GM21447 (cell line): ENCODE data around the gene MYL7.

Experiments
- ATAC-seq: cut with Tn5 transposase; IDR thresholded peaks from one replicate; pipeline ENCODE4 v1.9.1; 2021; ENCODE audit not compliant: unreplicated experiment

Gene MYL7

DNA sequence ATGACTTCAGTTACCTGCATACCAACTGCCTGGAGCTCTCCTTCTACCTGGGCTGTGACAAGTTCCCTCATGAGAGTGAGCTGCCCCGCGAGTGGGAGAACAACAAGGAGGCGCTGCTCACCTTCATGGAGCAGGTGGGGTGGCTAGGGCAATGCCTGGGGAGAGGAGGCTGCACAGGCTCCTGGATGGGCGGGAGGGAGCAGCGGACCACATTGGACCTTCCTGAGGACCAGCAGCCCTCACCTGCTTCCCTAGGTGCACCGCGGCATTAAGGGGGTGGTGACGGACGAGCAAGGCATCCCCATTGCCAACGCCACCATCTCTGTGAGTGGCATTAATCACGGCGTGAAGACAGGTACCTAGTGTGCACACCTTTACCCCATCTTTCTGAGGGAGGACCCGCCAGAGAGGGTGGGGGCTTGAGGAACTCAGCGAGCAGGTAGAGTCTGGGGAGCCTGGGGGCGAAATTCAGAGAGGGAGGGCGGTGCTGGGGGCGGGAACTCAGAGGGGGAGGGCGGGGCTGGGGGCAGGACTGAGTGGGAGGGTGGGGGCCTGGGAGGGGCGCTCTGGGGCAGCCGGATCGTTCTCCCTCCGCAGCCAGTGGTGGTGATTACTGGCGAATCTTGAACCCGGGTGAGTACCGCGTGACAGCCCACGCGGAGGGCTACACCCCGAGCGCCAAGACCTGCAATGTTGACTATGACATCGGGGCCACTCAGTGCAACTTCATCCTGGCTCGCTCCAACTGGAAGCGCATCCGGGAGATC lies 28.0 kb downstream of the MYL7 start:
- no peak for ATAC-seq

DNA sequence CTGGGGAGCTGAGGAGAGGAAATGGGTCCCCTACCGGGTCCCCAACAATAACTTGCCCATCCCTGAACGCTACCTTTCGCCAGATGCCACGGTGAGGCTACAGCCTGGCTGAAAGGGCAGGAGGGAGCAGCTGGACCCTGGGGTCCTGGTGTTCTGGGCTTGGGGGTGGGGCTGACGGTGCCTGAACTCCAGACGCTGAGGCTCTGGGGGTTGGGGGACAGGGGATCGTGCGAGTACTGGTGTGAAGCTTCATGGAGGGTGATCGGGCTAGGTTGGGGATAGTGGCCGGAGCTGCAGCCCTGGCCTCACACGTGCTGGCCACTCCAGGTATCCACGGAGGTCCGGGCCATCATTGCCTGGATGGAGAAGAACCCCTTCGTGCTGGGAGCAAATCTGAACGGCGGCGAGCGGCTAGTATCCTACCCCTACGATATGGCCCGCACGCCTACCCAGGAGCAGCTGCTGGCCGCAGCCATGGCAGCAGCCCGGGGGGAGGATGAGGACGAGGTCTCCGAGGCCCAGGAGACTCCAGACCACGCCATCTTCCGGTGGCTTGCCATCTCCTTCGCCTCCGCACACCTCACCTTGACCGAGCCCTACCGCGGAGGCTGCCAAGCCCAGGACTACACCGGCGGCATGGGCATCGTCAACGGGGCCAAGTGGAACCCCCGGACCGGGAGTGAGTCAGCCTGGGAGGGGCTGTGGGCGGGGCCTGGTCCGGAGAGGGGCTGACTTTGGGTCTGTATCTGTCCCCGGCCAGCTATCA lies 28.7 kb downstream of the MYL7 start:
- no peak for ATAC-seq

DNA sequence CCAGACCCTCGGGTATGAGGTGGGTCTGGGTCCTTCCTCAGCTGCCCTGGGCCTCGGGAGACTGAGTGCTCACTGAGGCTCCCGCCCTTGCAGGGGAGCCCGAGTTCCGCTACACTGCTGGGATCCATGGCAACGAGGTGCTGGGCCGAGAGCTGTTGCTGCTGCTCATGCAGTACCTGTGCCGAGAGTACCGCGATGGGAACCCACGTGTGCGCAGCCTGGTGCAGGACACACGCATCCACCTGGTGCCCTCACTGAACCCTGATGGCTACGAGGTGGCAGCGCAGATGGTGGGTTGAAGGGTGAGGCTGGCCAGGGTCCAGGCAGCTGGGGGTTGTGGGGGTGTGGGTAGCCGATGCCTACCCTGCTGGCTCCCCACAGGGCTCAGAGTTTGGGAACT lies 29.4 kb downstream of the MYL7 start:
- ATAC-seq, result no peak

DNA sequence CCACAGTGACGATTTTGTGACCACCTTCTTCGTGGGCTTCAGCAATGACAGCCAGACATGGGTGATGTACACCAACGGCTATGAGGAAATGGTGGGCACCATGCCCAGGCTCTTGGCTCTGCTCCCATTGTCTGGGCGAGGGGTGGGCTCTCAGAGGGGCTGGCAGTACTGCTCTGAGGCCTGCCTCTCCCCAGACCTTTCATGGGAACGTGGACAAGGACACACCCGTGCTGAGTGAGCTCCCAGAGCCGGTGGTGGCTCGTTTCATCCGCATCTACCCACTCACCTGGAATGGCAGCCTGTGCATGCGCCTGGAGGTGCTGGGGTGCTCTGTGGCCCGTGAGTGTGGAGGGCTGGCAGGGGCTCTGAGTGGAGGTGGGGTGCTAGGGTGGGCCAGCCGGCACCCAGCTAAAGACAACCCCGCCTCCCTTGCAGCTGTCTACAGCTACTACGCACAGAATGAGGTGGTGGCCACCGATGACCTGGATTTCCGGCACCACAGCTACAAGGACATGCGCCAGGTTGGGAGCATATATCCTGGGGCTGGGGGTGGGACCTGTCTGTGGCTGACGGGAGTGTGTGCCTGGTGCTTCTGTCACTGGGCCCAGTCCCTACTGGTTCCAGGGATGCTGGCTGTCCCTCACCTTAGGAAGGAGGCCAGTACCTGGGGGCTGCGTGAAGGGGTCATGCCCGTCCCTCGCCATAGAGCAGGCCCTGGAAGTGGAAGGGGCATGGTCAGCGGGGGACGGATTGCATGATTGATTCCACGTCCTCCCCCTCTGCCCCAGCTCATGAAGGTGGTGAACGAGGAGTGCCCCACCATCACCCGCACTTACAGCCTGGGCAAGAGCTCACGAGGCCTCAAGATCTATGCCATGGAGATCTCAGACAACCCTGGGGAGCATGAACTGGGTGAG lies 30.2 kb downstream of the MYL7 start:
- no peak for ATAC-seq

DNA sequence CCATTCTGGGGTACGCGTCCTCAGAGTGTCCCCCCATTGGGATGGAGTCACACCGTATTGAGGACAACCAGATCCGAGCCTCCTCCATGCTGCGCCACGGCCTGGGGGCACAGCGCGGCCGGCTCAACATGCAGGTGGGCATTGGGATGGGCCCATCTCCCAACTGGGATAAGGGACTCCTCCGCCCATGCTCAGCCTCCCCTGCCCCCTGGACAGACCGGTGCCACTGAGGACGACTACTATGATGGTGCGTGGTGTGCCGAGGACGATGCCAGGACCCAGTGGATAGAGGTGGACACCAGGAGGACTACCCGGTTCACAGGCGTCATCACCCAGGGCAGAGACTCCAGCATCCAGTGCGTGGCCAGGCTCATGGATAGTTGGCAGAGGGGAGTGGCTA lies 31.1 kb downstream of the MYL7 start:
- no peak for ATAC-seq

DNA sequence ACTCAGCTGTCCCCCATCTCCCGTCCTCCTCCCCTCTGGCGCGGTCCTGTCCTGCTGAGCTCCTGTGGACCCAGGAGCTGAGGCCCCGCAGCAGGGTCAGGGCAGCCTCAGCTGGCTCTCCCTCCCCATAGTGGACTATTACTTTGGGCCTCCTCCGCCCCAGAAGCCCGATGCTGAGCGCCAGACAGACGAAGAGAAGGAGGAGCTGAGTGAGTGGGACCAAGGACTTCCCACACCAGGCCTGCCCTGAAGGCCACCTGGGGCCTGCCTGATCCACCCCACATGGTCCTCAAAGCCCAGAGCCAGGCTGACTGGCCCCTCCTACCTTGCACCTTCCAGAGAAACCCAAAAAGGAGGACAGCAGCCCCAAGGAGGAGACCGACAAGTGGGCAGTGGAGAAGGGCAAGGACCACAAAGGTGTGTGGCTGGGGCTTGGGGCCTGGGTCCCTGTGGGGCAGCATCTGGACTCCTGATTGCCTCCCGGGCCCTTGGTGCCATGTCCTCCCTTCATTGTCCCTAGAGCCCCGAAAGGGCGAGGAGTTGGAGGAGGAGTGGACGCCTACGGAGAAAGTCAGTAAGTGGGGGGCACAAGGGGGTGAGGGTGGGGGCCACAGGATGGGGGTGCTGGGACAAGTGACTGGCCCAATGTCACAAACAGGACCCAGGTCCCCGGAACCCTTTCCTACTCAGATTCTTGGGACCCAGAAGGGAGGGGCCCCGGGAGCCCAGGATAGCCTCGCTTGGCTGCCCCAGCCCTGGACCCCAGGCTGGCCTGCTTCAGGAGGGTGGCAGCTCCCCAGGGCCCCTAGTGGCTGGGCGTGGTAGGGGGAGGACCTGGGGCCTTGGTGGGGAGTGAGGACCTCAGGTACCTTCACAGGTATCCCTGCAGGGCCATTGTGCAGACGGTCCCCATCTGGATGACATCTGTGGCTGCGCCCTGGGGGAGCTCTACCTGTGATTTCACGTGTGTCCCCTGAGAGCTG lies 32.1 kb downstream of the MYL7 start:
- no peak for ATAC-seq

DNA sequence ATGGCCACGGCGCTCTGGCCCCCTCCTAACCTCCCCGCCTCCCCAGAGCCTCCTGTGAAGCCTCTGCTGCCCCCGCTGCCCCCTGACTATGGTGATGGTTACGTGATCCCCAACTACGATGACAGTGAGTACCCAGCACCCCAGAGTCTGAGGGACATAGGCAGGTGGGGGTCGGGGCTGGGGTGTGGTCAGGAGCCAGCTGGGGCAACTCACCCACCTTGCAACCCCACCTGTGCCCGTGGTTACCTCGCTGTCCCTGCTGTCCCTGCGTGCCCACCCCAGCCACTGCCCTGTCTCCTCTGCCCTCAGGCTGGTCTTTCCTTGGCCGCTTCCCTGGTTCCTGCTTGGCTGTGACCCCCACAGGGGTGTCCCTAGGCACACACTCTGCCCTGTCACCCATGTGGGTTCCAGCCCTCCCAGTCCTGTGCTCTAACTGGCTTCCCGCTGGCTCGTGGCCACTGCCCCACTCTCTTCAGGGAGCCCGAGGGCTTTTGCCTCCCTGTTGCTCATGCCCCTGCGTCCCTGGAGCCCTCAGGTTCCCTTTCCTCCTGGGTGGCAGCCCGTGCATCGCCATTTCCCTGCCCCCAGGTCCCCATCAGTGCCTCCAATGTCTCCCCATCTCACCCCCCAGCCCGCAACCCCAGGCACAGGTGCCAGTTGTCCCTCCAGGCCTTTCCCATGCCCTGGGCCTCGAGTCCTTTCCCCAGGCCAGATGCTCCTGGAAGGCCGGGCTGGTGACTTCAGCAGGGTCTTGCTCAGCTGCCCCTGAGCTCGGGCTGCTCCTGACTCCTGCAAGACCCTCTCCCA lies 33.0 kb downstream of the MYL7 start:
- no peak for ATAC-seq

DNA sequence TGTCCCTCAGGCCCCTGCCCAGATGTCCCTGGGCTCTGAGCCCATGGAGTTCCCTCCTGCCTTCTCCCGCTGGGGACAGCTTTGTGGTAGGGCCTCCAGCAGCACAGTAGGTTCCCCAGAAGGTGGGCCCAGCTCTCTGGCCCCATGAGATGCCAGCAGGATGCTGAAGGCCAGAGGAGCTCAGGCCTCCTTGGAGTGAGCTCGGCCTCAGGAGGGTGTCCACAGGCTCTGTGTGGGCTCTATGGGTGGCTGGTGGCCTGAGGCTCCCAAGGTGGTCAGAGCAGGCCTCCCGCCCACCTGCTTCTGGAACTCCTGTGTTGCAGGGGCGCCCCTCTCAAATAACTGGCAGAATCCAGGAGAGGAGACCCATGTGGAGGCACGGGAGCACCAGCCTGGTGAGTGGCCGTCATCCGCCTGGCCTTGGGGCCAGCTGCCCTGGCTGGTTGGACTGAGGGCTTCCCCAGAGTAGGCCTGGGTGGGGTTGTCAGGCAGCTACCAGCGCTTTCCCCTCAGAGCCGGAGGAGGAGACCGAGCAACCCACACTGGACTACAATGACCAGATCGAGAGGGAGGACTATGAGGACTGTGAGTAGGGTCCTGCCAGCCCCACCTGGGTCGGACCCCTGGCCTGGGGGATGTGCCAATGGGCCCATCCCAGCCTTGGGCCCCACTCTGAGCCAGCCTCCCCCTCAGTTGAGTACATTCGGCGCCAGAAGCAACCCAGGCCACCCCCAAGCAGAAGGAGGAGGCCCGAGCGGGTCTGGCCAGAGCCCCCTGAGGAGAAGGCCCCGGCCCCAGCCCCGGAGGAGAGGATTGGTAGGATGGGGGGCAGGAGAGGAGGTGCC lies 33.8 kb downstream of the MYL7 start:
- ATAC-seq, result no peak

DNA sequence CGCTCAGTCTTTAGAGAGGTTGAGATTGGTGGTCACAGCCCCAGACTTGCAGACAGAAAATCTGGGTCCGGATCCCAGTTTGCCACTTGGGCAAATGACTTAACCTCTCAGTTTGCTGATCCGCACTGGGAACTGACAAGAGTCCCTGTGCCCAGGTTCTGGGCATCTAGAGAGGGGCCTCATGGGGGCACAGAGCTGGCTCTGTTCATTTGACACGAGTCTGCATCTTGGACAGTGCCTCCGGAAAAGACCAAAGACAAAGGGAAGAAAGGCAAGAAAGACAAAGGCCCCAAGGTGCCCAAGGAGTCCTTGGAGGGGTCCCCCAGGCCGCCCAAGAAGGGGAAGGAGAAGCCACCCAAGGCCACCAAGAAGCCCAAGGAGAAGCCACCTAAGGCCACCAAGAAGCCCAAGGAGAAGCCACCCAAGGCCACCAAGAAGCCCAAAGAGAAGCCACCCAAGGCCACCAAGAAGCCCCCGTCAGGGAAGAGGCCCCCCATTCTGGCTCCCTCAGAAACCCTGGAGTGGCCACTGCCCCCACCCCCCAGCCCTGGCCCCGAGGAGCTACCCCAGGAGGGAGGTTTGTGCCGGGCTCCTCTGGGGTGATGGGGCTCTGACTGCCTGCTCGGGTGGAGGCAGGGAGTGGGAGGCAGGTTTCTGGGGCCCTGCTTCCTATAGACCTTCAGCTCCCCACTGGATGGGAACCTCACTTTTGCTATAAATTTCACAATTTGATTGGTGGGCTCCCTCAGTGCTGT lies 34.6 kb downstream of the MYL7 start:
- no peak for ATAC-seq

DNA sequence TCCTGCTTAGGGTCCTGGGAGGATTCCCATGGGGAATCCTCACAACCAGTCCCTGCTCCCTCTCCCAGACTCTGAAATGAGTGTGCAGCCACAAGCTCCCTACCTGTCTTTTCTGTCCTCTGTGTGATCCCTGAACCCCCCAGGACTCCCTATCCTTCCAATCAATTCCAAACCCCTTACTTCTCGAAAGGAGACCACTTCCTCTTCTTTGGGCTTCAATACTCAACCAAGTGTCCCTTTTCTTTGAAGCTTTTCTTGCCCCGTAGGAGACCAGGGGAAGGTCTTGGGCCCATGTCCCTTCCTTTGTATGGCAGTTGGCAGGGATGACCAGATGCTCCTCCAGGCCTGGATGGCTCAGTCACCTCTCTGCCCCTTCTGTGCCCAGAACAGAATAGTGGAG lies 35.3 kb downstream of the MYL7 start:
- ATAC-seq, result no peak

DNA sequence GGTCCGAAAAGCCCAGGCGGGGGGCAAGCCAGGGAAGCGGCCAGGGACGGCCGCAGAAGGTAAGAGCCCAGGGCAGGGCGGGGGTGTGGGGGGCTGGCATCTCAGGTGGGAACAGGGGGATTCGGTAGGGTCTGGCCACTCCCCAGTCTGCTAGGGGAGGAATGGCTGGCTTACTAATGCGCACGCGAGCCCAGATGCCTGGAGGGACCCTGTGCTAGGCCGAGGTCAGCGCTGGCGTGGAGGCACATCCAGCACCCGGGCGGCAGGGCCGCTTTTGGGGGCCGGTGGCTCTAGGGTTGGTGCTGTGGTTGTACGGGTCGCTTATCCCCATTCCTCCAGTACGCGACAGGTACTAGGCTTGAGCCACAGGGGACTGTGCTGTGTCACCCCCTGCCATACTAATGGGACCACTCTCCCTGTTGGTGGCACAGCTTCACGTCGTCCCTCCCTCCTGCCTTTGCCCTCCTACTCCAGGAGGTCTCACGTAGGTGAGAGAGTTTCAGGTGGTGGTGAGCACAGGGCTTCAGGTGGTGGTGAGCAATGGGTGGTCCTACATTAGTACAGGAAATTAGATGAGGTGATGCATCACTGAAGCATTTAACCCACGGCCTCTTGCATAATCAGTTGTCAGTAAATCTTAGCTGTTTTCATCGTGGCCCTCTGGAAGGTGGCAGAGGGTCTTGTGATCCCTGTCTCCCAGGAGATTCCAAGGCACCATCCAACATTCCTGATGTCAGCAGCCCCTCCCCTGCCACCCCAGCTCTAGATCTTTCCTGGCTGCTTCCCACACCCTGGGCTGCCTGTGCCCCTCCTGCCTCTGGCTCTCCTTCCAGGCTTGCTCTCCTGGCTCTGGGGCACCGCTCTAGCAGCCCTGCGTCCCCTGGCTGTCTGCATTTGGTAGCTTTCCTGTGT lies 36.0 kb downstream of the MYL7 start:
- no peak for ATAC-seq

DNA sequence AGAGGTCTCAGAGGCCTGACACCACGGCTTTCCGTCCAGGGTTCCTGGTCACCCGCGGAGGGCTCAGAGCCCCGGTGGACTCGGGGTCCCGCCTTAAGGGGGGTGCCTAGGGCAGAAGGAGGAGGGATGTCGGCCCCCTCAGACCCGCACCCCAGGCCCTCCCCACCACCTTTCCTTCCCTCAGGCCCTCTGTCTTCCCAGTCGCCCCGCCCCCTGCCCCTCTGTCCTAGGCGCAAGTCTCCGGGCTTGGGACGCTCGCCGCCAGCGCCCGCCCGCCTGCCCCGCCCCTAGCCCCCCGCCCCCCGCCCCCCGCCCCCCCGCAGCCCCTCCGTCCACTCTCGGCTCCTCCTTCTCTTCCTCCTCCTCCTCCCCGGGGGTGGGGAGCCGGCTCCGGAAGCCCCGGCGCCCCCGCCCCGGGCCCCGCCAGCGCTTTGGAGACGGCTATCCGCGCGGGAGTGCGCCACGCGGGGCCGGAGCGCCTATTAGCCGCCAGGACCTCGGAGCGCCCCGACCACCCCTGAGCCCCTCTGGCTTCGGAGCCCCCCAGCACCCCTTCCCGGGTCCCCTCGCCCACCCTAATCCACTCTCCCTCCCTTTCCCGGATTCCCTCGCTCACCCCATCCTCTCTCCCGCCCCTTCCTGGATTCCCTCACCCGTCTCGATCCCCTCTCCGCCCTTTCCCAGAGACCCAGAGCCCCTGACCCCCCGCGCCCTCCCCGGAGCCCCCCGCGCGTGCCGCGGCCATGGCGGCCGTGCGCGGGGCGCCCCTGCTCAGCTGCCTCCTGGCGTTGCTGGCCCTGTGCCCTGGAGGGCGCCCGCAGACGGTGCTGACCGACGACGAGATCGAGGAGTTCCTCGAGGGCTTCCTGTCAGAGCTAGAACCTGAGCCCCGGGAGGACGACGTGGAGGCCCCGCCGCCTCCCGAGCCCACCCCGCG lies 36.9 kb downstream of the MYL7 start, which contains the start of gene AEBP1:
Gene AEBP1, plus strand, starts transcription at position 423 of the 937 bp plus-strand sequence. Its CDS starts 321 bp downstream, at position 744.
- no peak for ATAC-seq

DNA sequence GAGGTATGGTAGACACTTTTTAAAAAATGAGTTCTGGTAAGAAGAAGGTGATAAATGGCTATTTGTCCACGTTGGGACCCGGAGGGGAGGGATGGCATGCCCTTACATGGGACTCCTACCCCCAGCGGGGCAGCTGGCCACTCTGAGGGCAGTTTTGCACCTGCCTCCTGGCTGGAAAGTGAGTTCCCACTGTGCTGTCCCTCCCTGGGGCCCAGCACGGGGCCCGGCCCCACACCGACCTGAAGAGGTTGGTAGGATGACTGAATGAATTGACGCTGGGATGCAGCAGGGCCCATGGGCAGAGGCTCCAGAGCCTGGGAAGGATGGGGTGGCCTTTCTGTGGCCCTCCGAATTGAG lies 37.6 kb downstream of the MYL7 start:
- no peak for ATAC-seq

DNA sequence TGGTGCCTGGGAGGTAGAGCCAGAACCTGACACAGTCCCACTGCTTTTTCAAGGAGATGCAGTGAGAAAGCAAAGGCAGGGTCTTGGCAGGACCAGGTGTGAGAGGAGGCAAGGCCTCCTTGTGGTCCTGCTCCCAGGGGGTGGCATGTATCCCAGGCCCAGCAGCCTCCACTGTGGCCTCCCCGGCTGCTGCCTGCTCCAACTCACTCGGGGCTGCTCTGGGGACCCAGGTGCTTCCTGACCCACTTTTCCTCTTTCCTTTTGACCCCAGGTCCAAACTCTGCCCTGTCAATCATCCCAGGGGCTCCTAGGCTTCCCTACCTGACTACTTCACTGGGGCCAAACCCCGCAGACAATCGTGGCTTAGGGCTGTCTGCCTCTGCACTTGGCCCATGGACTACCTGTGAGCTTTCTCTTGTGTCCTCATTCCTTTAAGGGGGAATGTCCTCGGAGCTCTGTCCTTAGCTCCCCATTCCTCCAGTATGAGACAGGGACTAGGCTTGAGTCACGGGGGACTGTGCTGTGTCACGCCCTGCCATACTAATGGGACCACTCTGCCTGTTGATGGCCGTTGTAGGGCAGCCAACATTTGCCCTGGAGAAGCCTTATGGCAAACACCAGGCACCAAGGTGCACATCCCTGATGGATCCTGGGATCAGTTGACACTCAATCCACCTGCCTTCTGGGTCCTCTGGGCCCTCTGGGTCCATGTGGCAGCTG lies 38.1 kb downstream of the MYL7 start:
- no peak for ATAC-seq
